NOMO-1 (cell line): Measurements from ENCODE around the gene POMZP3.
"Not testable (repeated sequence)": the region's sequence is repeated elsewhere in the genome, so short reads cannot be mapped to it uniquely, and the experiment has no call there.

ENCODE experiments used
- DNase-seq, 2 experiments: peaks; one replicate each; lab custom pipeline; 2025; ENCODE audit not compliant: unreplicated experiment in 2 of 2; lab: John Stamatoyannopoulos, UW

Gene POMZP3

GRCh38 chr7:76591033-76591432 lies 36.0 kb downstream of the POMZP3 start:
- DNase-seq, result not testable (repeated sequence)

DNA sequence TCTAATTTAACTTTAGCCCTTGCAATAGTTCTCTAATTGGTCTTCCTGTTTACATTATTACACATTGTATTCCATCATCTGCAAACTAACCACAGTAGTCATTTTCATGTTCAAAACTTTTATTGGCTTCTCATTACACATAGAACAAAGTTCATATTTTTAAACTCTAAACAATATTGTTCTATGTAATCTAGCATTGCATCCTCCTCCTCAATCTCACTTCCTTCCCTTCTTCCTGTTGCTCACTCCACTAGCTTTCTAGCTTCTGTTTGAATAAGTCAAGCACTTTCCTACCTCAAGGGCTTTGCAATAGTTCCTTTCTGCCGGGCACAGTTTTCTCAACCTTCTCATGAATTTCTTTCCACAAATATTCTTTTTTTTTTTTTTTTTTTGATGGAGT lies 38.5 kb downstream of the POMZP3 start:
- peak in 1 of 2 experiments; percentile 39 for DNase-seq

GRCh38 chr7:76586585-76587315 lies 40.3 kb downstream of the POMZP3 start:
- not testable (repeated sequence) for DNase-seq

DNA sequence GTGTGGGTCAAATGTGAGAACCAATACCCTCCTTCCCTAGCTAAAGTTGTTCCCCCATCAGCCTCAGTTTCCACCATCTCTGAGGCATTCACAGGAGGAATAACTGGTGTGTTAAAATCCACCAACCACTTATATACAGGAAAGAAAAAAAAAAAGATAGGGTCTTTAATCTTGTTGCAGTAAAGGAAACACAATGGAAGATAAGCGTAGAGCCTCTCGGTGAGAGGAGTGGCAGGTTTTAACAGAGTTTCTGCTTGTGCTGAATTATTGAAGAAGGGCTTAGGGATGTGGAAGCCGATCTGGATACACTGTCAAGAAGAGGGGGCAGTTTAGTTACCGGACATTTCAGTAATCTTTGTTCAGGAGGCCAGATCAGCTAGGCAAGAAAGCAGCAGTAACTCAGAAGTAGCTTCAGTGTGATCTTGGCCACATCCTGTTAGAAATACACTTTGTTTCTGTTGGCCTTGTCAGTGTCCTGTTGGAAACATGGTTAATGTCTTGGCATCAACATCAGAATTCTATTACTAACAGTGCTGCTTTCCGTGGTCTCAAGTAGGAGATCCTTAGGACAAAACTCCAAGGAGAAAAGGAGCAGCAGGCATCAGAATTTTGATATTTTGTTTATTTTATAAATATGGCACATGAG lies 43.3 kb downstream of the POMZP3 start:
- not testable (repeated sequence) for DNase-seq

DNA sequence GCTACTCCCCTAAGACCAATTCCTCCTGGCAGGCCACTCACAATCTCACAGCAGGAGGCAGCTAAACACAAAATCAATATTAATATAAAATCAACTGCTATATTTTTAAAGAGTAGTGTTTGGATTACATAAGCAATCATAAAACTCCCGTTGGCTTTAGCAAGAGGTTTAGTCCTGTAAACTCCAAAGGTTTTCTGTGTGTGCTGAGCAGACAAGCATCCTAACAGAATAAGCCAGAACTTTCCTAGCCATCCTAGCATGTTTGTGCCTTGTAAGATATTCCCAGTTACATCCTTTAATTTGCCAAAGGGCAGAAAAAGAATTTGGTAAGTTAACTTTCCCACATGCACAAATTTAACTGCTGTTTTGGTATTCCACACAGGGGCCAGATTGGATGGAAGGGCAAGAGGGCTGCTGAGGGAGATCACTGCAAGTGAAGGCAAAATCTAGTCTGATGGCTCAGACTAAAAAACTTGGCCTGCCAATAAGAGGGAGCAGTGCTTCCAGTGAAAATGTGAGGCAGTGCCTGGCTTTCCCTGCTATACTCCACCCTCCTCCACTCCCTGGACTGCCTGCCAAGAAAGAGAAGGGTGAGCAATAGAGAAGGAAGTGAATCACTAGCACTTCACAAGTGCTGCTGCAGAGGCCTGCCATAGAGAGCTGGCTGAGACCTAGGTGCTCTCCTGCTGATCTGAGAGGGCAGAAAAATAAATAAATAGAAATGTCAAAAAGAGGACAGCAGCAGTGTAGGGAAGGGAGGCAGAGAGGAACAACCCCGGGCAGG lies 44.0 kb downstream of the POMZP3 start:
- DNase-seq, result peak in 1 of 2 experiments; percentile 43

DNA sequence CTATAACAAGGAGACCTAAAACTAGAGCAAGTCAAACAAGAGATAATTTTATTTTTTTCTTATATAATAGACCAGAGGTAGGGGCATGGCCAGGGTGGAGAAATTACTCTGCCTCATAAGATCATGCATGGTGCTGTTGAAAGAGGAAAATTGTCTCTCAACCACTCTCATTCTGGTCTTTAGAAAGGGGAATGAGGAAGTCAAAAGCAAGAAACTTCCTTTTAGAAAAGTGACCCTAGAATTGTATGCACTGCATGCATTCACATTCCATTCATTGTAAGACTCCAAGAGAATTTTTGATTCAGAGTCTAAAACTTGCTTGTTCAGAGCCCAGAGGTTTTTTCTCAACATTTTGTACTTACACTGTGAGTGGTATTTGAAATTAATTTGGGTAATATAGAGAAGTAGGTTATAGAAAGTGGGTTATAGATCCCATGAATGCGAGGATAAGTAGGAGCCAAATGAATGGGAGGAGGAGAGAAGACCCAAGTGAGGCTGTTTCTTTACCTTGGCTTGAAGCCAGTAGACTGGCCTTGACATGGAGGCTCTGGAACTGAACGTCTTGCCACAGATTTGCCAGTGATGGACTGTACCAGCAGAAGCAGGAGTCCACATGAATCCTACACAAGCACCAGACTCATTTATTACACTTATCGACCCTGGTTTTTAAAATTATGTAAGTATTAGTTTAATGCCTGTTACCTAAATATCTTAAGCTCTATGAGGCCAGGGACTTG lies 51.0 kb downstream of the POMZP3 start:
- not testable (repeated sequence) for DNase-seq

GRCh38 chr7:76575431-76575830 lies 51.6 kb downstream of the POMZP3 start:
- not testable (repeated sequence) for DNase-seq

DNA sequence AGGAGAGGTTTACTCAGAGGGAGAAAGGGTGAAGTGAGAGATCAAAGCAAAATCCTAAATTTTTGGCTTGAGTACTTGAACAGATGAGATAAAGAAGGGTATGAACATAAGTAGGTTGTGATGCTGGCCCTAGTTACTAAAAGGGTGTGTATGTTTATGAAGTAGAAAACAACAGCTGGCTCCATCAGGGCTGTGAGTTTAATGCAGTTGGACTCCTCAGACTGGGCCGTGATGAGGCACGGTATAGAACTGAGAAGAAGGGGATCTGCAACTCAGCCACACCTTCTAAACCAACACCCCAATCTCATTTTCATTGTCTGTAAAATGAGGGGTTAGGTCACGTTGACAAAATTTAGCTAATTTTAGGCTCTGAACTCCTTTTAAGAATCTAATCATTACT lies 54.8 kb downstream of the POMZP3 start:
- DNase-seq, result not testable (repeated sequence)

DNA sequence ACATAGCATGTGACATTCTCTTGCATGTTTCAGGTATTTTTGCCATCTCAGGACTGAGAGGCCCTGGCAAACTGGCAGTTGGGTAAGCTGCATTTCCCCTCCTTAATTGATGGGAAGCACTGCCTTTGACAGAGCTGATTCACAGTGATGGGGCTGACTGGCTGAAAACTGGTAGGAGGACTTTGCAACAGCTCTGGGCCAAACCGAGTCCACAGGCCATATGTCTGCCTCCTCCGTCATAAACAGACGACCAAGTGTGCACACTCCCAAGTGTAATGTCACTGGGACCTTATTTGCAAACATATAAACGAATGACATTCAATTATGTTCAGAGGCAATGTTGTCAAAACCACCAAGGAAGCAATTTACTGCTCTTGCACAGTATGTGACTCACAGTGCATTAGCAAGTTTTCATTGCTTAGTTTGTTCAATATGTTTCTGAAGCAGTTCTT lies 56.7 kb downstream of the POMZP3 start:
- peak; percentile 92 to 98 for DNase-seq

DNA sequence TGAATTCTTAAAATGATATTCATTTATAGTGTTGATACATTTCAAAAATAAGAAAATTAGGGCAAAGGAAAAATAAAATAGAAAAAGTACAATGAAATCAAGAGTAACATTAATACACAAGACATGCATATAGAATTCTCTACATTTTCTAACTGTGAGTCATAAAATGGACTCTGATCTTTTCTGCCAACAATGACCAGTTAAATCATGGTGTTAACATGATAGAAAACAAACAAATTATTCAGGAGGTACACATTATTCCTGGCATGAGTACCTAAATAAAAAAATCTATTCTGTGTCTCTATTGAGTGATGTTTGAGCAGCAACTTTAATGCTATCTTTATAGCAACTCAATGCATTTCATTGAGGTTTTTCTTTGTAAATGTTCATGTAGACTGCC lies 58.3 kb downstream of the POMZP3 start:
- DNase-seq, result not testable (repeated sequence)

DNA sequence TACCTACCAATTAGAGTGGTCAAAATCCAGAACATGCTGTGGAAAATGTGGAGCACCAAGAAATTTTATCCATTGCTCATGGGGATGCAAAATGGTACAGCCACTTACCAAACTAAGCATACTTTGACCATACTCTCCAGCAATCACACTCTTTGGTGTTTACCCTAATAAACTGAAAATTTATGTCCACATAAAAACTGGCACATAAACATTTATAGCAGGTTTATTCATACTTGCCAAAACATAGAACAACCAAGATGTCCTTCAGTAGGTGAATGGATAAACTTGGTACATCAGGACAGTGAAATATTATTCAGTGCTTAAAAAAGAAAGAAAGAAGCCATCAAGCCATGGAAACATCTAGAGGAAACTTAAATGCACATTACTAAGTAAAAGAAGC lies 59.3 kb downstream of the POMZP3 start:
- DNase-seq, result not testable (repeated sequence)

- DNase-seq, result not testable (repeated sequence)
Observed at GRCh38 chr7:76567311-76567710, 59.8 kb downstream of the POMZP3 start.

GRCh38 chr7:76565001-76565400 lies 62.1 kb downstream of the POMZP3 start:
- not testable (repeated sequence) for DNase-seq

GRCh38 chr7:76561342-76561741 lies 65.7 kb downstream of the POMZP3 start:
- not testable (repeated sequence) for DNase-seq

GRCh38 chr7:76560157-76560556 lies 66.9 kb downstream of the POMZP3 start:
- DNase-seq, result not testable (repeated sequence)
